HG03095 (cell line): Measurements from ENCODE around the gene ZNRF2.
A peak's percentile ranks its signal among the peaks of the same experiment; 100 is the strongest.

Experiments
- ATAC-seq: cut with Tn5 transposase; IDR thresholded peaks from one replicate; pipeline ENCODE4 v1.9.1; 2021; ENCODE audit warnings: moderate library complexity; ENCODE audit not compliant: unreplicated experiment

The ZNRF2 gene

GRCh38 chr7:30320392-30320791 is 36.0 kb downstream of the ZNRF2 start:
- no peak for ATAC-seq

- no peak for ATAC-seq
Observed at GRCh38 chr7:30321089-30321881, 36.9 kb downstream of the ZNRF2 start.

- ATAC-seq = no peak
Observed at GRCh38 chr7:30321882-30322192, 37.4 kb downstream of the ZNRF2 start.

- ATAC-seq = peak; percentile 81
Observed at GRCh38 chr7:30322271-30323005, 38.0 kb downstream of the ZNRF2 start.

- ATAC-seq = peak; percentile 40
Observed at GRCh38 chr7:30323006-30323355, 38.6 kb downstream of the ZNRF2 start.

- no peak for ATAC-seq
Observed at GRCh38 chr7:30327813-30328212, 43.4 kb downstream of the ZNRF2 start.

- no peak for ATAC-seq
Observed at GRCh38 chr7:30328381-30328780, 44.0 kb downstream of the ZNRF2 start.

- ATAC-seq = no peak
Observed at GRCh38 chr7:30329716-30330115, 45.3 kb downstream of the ZNRF2 start.

- peak; percentile 68 for ATAC-seq
Observed at GRCh38 chr7:30330134-30331111, 46.0 kb downstream of the ZNRF2 start.

- no peak for ATAC-seq
Observed at GRCh38 chr7:30331338-30331737, 46.9 kb downstream of the ZNRF2 start.

GRCh38 chr7:30332549-30332948 is 48.2 kb downstream of the ZNRF2 start:
- no peak for ATAC-seq

- no peak for ATAC-seq
Observed at GRCh38 chr7:30335763-30336487, 51.5 kb downstream of the ZNRF2 start.

GRCh38 chr7:30344513-30344912 is 60.1 kb downstream of the ZNRF2 start:
- no peak for ATAC-seq

GRCh38 chr7:30347226-30348082 is 63.1 kb downstream of the ZNRF2 start:
- ATAC-seq = peak; percentile 23

- peak; percentile 67 for ATAC-seq
Observed at GRCh38 chr7:30348083-30348560, 63.7 kb downstream of the ZNRF2 start.

- no peak for ATAC-seq
Observed at GRCh38 chr7:30349170-30349569, 64.8 kb downstream of the ZNRF2 start.

GRCh38 chr7:30349816-30350215 is 65.4 kb downstream of the ZNRF2 start:
- ATAC-seq = no peak

- no peak for ATAC-seq
Observed at GRCh38 chr7:30351286-30351685, 66.9 kb downstream of the ZNRF2 start.

GRCh38 chr7:30351724-30352123 is 67.3 kb downstream of the ZNRF2 start:
- no peak for ATAC-seq

GRCh38 chr7:30352169-30352568 is 67.8 kb downstream of the ZNRF2 start:
- no peak for ATAC-seq
